ENCODE measurements around the gene GIGYF2. TPM values are rescaled to one million over a fixed set of nuclear protein-coding genes. Genes with fewer than 3 reads are reported as not detected.

Gene GIGYF2
- total RNA-seq, 2 experiments from 2014 or later: 50.5 to 60.9 TPM

- intact Hi-C loops (cut with micrococcal nuclease; ENCODE audit: unreplicated experiment): no loop called here
- no peak for TF ChIP-seq CTCF (conservative IDR thresholded peaks at IDR 0.05; ENCODE audit: low read length)
- TF ChIP-seq EZH2phosphoT487 (IDR thresholded peaks at IDR 0.05; ENCODE audit: borderline replicate concordance, low read depth, low read length): no peak
- H3K4me1 ChIP-seq (ENCODE audit: insufficient read depth, low read length, poor library complexity, severe bottlenecking): no peaks in the 10 kb centered on the region
- no peaks in the 10 kb centered on the region for H4K20me1 ChIP-seq (ENCODE audit: insufficient read depth, low read length)
- H3K27ac ChIP-seq (ENCODE audit: low read depth, low read length, poor library complexity, severe bottlenecking): no peak overlapping the region
- no peaks in the 10 kb centered on the region for H3K9me3 ChIP-seq (ENCODE audit: low read length)
- no peak overlapping the region for H3K4me3 ChIP-seq (ENCODE audit: low read depth, low read length, poor library complexity, severe bottlenecking)
- no peaks in the 10 kb centered on the region for H3K79me2 ChIP-seq (ENCODE audit: insufficient read depth, low read depth, low read length)
- no peak overlapping the region for H2AFZ ChIP-seq (ENCODE audit: low read length)
- no peak overlapping the region for H3K4me2 ChIP-seq (ENCODE audit: low read length)
- no peak for DNase-seq (ENCODE audit: low spot score)
- no peaks in the 10 kb centered on the region for H3K9me2 ChIP-seq (ENCODE audit: insufficient read depth, low read length)
- H3K36me3 ChIP-seq (ENCODE audit: insufficient read depth, low read length): peaks cover 61% of the 10 kb centered on the region
- ChIA-PET CTCF (ENCODE audit: unreplicated experiment) (no interaction called here), POLR2A (interaction anchor here (0.6 to 2.4 kb wide), 5 partner anchors 11 to 760 kb away, joined by 3 to 13 read pairs (median 4); no protein-coding TSS in a partner anchor)
- no TSS peak for BruUV-seq (replicated peaks)
Measured at GRCh38 chr2:232757905-232758304, 60.8 kb downstream of the GIGYF2 start.

GRCh38 chr2:232761301-232761907 is 64.3 kb downstream of the GIGYF2 start:
- Histone ChIP-seq H3K4me1 (ENCODE audit: insufficient read depth, low read length, poor library complexity, severe bottlenecking) (no peaks in the 10 kb centered on the region), H3K79me2 (ENCODE audit: insufficient read depth, low read depth, low read length) (no peaks in the 10 kb centered on the region), H3K4me2 (ENCODE audit: low read length) (no peak overlapping the region), H3K4me3 (ENCODE audit: low read depth, low read length, poor library complexity, severe bottlenecking) (no peak overlapping the region), H3K27ac (ENCODE audit: low read depth, low read length, poor library complexity, severe bottlenecking) (no peak overlapping the region), H3K9me2 (ENCODE audit: insufficient read depth, low read length) (no peaks in the 10 kb centered on the region), H3K9me3 (ENCODE audit: low read length) (no peaks in the 10 kb centered on the region), H3K36me3 (ENCODE audit: insufficient read depth, low read length) (peaks cover 66% of the 10 kb centered on the region), H2AFZ (ENCODE audit: low read length) (no peak overlapping the region), H4K20me1 (ENCODE audit: insufficient read depth, low read length) (no peaks in the 10 kb centered on the region)
- BruUV-seq (replicated peaks): no TSS peak
- TF ChIP-seq CTCF (conservative IDR thresholded peaks at IDR 0.05; ENCODE audit: low read length) (peak; percentile 95), EZH2phosphoT487 (IDR thresholded peaks at IDR 0.05; ENCODE audit: borderline replicate concordance, low read depth, low read length) (no peak)
- ChIA-PET CTCF (ENCODE audit: unreplicated experiment) (no interaction called here), POLR2A (interaction anchor here (0.6 to 0.7 kb wide), 2 partner anchors 21 to 182 kb away, joined by 3 read pairs; no protein-coding TSS in a partner anchor)
- intact Hi-C loops (cut with micrococcal nuclease; ENCODE audit: unreplicated experiment): loop anchor here (2.0 to 10.0 kb wide), 2 partner anchors 293 to 489 kb away; partner anchors contain the start of gene ATG16L1
- DNase-seq (ENCODE audit: low spot score): peak; percentile 70

- no peaks in the 10 kb centered on the region for H3K9me3 ChIP-seq (ENCODE audit: low read length)
- no peak overlapping the region for H3K4me3 ChIP-seq (ENCODE audit: low read depth, low read length, poor library complexity, severe bottlenecking)
- H3K4me1 ChIP-seq (ENCODE audit: insufficient read depth, low read length, poor library complexity, severe bottlenecking): peaks cover 23% of the 10 kb centered on the region
- no peak overlapping the region for H3K27ac ChIP-seq (ENCODE audit: low read depth, low read length, poor library complexity, severe bottlenecking)
- intact Hi-C loops (cut with micrococcal nuclease; ENCODE audit: unreplicated experiment): loop anchor here (5.0 to 10.0 kb wide), 2 partner anchors 79 to 287 kb away; no protein-coding TSS in a partner anchor
- H3K79me2 ChIP-seq (ENCODE audit: insufficient read depth, low read depth, low read length): 0 out of 2 replicates have a peak, but pooled peaks cover 2% of the 10 kb centered on the region
- no peaks in the 10 kb centered on the region for H4K20me1 ChIP-seq (ENCODE audit: insufficient read depth, low read length)
- ChIA-PET POLR2A (interaction anchor here (0.7 to 2.9 kb wide), 2 partner anchors 9 to 582 kb away, joined by 3 to 13 read pairs; no protein-coding TSS in a partner anchor), CTCF (ENCODE audit: unreplicated experiment) (no interaction called here)
- TF ChIP-seq CTCF (conservative IDR thresholded peaks at IDR 0.05; ENCODE audit: low read length): no peak
- no peak for TF ChIP-seq EZH2phosphoT487 (IDR thresholded peaks at IDR 0.05; ENCODE audit: borderline replicate concordance, low read depth, low read length)
- DNase-seq (ENCODE audit: low spot score): no peak
- no peak overlapping the region for H3K4me2 ChIP-seq (ENCODE audit: low read length)
- BruUV-seq (replicated peaks): no TSS peak
- H3K36me3 ChIP-seq (ENCODE audit: insufficient read depth, low read length): peaks cover 55% of the 10 kb centered on the region
- H2AFZ ChIP-seq (ENCODE audit: low read length): no peak overlapping the region
- no peaks in the 10 kb centered on the region for H3K9me2 ChIP-seq (ENCODE audit: insufficient read depth, low read length)
Measured at GRCh38 chr2:232767866-232768265, 70.7 kb downstream of the GIGYF2 start.
